Measurements from ENCODE around the gene EPO. TPM values are rescaled to one million over a fixed set of nuclear protein-coding genes. Genes with fewer than 3 reads are reported as not detected.
A peak's percentile ranks its signal among the peaks of the same experiment; 100 is the strongest.

The EPO gene
- not detected for total RNA-seq (ENCODE audit: insufficient read depth, low replicate concordance)

DNA sequence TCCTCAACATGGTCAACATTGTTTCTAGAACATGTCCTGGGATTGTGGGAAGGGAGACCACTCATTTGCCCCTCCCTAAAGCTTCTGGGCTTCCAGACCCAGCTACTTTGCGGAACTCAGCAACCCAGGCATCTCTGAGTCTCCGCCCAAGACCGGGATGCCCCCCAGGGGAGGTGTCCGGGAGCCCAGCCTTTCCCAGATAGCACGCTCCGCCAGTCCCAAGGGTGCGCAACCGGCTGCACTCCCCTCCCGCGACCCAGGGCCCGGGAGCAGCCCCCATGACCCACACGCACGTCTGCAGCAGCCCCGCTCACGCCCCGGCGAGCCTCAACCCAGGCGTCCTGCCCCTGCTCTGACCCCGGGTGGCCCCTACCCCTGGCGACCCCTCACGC is at the start of gene EPO:
Gene EPO (plus strand): TSS at position 190 of the 392 bp plus-strand sequence. CDS start 513 bp downstream, outside the sequence.
- no peak for DNase-seq (ENCODE audit: low spot score)

DNA sequence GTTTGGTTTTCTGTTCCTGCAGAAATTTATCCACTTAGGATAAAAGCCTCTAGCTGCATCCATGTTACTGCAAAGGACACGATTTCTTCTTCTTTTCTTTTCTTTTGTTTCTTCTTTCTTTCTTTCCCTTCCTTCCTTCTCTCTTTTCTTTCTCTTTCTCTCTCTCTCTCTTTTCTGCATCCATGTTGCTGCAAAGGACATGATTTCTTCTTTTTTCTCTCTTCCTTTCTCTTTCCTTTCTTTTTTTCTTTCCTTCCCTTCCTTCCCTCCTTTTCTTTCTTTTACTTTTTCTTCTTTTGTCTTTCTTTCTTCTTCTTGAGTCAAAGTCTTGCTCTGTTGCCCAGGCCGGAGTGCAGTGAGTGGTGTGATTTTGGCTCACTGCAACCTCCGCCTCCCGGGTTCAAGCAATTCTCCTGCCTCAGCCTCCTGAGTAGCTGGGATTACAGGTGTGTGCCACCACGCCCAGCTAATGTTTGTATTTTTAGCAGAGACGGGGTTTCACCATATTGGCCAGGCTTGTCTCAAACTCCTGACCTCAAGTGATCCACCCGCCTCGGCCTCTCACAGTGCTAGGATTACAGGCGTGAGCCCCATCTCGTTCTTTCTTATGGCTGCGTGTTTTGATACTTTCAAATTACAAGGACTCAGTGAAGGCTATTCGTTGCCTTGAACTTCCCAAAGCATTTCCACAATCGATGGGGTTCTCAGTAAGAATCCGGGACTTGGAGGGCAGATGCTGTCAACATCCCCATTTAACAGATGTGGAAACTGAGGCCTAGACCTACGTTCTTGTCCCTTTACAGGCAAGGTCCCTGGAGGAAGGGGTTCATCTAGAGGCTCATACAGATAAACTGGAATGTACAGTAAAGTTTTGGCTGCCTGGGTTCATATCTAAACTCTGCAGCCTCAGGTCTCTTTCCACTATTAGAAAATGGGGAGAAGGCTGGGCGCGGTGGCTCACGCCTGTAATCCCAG is 48.6 kb upstream of the EPO start:
- DNase-seq (ENCODE audit: low spot score) = no peak

DNA sequence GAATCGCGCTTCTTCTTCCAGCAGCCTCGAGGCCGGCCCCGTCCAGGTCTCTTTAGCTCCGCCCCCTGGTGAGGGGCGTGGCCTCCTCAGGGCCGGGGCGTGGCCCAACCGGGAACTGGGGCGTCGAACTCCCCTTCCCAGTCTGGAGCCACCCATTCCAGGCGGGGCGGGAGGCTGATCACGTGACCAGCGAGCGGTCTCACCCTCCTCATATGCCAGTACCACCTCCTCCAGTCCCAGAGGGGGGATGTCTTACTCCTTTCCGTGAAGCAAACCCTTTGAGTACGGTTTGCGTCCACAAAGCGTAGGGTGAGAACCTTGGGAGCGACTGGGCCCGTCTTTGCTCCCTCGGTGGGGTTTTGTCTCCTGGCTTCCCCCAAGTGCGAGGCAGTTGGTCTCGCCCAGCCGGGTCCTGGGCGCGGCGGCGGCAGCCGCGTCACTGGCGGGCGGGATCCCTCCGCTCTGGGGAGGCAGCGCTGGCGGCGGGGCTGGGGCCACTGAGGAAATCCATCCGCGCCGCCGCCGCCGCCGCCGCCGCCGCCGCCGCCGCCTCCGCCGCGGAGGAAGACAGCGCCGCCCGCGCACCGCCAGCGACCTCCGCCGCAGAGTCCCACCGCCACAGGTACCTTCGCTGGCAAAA is 46.8 kb upstream of the EPO start, which contains the start of gene GNB2:
Gene GNB2 (plus strand): TSS at position 439 of the 640 bp plus-strand sequence. CDS start 2,526 bp downstream, outside the sequence.
- DNase-seq (ENCODE audit: low spot score) = peak; percentile 99

DNA sequence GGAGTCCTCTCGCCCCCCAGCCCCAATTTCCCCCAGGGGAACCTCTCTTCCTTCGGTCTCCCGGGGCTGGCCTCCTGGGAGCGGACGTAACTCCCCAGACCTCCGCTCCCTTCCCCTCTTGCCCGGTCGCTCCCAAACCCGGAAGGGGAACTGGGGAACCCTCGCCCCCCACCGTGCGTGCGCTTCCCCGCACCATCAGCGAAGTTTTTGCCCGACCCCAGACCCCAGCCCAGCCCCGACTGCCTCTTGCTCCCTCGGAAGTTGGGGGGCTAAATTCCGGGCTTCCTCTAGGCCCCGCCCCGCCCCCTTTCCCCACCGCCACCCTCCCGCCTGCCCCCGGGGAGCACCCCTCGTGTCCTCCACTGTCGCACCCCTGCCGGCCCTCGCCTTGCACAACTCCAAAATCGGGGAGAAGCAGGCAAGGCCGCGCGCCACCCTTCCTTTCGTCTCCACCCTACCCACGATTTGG is 46.3 kb upstream of the EPO start:
- DNase-seq (ENCODE audit: low spot score) = peak; percentile 59

DNA sequence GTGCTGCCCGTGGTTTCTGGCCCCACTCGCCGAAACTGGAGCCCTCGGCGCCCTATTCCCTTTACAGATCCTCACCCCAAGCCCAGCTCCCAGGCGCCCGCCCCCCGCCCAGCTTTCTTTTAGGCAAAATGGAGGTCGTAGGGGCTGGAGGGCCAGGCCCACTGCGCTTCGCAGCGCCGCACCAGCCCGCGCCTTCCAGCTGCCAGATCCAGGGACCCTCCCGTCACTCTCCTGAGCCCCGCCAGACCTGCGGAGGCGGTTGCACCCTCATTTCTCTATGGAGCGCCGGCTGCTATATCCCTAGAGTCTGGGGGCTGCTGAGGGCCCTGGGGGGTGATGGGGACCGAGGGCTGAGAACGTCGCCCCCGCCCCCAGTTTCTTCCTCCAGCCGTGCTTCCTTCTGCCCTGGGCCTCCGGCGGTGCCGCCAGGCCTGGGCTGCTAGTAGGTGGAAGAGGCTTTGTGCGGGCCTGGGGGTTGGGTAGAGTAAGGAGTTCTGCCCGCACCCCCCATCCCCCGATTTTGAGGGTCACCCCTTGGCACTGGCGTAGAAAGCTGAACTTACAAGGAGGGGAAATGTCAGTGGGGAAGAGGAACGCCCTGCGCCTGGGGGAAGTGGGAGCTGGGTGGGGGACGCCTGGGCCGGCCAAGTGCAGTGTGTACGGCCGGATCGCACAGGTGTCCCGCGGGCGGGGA is 45.7 kb upstream of the EPO start:
- DNase-seq (ENCODE audit: low spot score) = peak; percentile 29

DNA sequence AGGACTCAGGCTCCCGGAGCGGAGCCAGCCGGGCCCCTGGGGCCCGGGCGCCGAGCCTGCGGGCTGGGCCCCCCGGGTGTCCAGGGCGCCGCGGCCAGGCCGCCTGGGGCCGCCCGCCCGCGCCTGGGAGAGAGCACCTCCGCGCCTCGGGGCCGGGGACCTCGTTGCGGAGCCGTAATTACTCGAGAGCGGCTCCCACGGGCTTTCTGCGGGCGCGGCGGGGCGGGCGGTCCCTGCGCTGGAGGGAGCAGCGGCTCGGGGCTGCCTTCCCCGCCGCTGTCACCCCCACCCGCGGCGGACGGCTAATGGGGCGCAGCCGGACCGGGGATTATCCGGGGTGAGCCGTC is 45.2 kb upstream of the EPO start:
- DNase-seq (ENCODE audit: low spot score) = no peak

DNA sequence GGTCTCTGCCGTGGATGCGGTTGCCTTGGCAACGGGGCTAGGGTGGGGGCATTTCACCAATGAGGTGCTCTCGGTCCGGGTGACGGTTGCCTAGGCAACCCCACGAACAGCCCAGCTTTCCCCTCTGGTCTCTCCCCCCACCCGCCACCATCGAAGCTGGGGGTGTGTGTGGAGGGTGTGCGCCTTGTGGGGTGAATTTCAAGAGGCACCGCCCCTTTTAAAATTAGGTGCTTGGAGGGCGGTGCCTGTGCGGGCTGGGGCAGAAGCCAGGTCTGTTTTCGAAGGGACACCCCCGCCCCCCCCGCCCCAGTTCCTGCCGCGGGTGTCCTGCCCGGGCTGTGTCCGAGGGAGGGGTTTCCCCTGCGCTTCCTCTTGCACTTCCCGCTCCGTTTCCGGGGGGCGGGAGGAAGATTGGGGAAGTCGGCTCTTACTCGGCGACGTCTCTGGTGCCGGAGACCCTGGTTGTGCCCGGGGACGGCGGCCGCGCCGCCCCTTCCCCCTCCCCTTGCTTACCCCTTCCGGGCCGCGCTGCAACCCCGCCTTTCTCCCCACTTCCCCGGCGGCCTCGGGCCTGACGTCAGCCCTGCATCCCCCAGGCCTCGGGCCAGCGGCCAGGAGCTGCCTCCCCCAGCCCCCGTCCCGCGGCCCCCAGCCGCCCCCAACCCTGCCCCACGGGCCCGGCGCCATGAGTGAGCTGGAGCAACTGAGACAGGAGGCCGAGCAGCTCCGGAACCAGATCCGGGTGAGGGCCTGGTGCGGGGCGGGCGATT is 44.5 kb upstream of the EPO start:
- peak; percentile 74 for DNase-seq (ENCODE audit: low spot score)

DNA sequence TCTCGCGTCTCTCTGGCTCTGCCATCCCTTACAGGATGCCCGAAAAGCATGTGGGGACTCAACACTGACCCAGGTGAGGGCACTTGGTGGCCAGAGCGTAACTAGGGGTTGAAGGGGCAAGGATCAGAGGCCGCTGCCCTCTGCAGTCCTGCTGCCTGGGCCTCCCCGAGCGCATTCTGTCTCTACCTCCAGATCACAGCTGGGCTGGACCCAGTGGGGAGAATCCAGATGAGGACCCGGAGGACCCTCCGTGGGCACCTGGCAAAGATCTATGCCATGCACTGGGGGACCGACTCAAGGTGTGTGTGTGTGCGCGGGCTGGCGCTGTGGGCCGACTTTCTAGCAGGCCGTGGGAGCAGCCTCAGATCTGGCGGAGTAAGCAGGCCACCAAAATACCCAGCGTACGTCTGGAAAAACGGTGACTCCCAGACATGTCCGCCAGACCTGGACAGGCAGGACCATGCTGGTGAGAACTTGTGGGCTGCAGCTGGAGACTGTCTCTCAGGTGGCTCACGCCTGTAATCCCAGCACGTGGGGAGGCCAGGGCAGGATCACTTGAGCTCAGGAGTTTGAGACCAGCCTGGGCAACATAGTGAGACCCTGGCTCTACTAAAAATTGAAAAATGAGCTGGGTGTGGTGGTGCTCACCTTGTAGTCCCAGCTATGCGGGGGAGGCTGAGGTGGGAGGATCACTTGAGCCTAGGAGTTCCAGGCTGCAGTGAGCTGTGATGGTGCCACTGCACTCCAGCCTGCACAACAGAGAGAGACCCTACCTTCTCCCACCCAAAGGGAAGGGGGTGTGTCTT is 43.6 kb upstream of the EPO start:
- no peak for DNase-seq (ENCODE audit: low spot score)

DNA sequence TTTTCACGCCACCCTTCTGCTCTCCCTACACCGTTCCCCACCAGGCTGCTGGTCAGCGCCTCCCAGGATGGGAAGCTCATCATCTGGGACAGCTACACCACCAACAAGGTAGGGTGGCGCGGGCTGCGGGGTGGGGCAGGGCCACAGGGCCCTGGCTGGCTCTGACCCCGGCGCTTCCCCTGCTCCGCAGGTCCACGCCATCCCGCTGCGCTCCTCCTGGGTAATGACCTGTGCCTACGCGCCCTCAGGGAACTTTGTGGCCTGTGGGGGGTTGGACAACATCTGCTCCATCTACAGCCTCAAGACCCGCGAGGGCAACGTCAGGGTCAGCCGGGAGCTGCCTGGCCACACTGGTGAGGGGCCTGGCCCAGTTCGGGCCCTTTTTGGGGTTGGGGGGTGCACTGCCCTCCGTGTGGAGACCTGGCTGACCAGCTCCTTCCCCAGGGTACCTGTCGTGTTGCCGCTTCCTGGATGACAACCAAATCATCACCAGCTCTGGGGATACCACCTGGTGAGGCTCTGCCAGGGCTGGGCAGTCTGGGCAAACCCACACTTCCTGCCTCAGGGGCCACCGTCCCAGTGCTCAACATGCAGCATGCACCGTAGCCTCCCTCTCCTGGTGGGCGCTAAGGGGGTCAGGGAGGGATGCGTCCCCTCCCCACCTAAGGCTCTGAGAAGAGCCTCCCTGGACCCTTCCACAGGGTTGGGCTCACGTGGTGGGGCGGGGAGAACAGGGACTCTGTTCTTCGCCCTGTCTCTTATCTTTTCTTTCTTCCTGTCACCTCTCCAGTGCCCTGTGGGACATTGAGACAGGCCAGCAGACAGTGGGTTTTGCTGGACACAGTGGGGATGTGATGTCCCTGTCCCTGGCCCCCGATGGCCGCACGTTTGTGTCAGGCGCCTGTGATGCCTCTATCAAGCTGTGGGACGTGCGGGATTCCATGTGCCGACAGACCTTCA is 42.7 kb upstream of the EPO start:
- no peak for DNase-seq (ENCODE audit: low spot score)

DNA sequence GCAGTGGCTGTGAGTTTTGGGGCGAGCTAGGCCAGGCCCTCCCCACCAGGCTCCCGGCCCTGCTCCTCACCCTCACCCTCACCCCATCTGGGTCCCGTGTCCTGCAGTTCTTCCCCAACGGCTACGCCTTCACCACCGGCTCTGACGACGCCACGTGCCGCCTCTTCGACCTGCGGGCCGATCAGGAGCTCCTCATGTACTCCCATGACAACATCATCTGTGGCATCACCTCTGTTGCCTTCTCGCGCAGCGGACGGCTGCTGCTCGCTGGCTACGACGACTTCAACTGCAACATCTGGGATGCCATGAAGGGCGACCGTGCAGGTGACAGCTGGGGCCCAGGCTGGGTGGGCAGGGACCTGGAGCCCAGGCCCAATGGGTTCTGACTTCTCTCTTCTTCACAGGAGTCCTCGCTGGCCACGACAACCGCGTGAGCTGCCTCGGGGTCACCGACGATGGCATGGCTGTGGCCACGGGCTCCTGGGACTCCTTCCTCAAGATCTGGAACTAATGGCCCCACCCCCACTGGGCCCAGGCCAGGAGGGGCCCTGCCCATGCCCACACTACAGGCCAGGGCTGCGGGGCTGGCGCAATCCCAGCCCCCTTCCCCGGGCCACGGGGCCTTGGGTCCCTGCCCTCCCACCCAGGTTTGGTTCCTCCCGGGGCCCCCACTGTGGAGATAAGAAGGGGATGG is 41.8 kb upstream of the EPO start:
- no peak for DNase-seq (ENCODE audit: low spot score)

DNA sequence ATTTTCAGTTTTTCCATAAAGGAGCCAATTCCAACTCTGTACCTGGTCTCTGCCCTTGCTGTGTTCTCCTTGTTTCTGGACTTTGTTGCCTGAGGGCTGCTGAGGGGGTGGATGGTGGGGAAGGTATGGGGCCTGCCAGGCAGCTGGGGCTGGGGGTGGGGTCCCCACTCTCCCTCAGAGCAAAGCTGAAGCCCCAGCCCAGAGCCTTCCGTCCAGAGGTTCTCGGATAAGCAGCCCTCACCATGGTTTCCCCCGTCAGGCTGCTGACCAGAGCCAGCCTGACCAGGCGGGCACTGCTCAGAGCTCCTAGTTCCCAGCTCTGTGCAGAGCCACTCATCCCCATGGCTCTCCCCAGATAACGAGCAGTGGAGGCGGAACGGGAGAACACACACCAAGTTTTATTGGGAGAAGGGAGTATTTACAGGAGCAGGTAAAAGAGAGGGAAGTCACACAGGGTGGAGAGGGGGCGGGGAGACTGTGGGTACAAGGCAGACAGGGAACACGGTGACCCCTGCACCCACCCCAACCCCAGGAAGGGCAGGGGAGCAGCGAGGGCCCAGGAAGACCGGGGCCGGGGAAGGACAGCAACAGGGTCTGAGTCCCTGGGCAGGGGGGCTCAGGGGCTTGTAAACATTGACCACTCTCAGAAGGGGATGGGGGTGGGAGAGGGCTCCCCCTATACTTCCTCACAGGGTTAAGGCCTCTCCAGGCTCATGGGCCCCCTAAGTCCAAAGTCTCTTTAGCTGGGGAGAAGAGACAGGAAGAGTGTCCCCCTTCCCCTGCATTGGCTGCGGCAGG is 40.9 kb upstream of the EPO start:
- no peak for DNase-seq (ENCODE audit: low spot score)

DNA sequence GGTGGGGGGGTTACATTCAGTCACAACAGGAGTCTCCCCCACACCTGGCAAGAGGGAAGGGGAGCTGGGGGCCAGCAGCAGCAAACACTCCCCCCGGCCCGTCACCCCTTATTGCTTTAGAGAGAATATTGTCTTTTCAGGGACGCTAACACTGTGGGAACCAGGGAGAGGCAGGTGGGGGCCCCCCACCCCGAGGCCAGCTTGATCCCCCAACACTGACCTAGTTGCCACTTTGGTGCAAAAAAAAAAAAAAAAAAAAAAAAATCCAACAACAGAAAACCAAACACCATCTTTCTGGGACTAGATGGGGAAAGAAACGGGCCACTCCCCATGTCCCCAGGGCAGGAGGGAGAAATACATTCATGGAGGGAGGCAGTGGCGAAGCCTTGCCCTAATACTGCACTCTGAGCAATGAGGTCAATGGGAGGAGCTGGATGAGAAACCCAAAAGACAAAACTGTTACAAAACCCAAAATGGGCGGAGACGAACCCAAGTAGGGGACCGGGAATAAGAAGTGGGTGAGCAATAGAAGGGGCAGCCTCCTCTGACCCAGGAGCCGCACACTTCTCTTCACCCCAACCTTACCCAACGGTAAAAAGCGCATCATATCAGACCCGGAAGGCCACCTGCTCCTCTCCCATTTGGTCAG is 40.2 kb upstream of the EPO start:
- DNase-seq (ENCODE audit: low spot score) = no peak

DNA sequence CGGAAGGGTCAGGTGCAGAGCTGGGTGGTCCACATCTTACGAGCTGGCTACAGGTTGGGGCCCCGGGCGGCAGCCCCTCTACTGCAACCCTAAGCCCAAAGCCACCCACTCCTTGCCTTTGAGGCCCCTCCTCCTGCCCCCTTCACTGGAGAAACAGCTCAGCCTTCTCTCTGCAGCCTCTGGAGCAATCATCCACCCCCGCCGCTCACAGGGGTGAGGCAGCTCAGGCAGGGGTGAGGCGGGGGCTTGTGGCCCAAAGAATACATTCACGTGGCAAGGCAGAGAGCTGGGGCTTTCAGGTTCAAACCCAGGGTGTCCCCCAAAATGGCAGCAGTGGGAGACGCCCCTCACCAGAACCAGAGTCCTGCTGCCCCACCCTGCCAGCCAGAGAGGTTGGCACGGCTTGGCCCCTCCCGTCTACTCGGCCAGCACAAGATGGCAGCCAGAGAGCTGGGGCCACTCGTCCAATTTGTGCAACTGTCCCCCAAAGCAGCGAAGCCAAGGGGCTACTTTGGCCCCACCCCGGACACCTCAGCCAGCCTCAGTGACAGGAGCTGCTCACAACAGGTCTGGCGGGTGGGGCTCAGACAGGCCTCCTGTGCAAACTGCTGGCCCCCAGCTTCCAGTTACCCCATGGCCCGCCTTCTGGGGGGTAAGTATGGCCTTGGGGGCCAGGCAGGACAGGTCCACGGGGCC is 39.5 kb upstream of the EPO start:
- no peak for DNase-seq (ENCODE audit: low spot score)

DNA sequence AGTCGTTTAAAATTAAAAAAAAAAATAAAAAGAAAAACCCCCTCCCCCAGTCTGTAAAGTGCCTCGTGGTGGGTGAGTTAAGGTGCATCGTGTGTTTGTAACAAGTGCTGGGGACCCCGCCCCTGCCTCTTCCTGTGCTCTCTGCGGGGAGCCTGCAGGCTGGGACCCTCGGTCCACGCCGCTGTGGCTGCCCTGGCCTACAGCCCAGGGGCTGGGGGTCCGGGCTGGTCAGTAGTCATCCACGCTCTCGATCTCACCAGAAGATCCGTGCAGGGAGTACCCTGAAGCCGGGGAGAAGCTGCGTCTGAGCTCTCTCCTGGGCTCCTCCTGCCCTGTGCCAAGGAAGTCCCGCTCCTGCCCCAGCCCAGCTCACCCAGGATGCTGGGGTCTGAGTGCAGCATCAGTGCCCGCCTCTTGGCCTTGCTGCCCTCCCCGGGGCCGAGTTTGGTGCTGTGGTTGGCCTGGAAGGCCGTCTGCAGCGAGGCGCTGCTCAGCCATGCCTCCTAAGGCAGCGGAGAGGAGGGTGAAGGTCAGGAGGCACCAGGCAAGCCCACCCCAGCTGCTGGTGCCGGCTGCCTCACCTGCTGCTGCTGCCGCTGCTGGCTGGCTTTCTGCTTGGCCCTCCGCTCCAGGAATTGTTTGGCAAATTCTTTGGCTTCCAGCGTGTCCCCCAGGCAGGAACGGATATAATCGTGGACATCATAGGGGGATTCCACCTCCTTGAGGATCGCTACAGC is 38.6 kb upstream of the EPO start:
- DNase-seq (ENCODE audit: low spot score) = no peak

DNA sequence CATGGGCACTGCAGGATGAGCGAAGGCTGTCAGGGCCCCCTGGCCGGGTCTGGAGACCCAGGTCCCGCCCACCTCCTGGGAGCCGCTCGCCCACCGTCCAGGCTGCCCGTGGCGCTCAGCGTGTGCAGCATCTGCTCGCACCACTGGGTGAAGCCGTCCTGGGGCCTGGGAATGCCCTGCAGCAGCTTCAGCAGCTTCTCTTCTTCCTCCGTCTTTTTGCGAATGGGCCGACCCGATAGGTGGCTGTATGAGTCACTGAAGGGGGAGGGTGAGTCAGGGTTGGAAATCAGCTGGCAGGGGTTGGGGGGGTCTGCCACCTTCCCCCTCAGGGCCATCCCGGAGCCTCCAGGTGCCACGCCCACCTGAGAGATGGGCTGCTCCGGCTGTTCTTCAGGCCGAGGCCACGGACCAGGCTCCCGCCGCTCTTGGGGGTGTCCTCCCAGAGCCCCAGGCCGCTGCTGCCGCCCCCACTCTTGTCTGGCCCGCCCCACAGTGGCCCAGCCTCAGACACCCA is 38.0 kb upstream of the EPO start:
- DNase-seq (ENCODE audit: low spot score) = no peak

All from umbilical cord (tissue), 2 donors.